H54 (cell line): ENCODE measurements around the gene IRX2.

Experiments used
- DNase-seq: peaks from one replicate; pipeline ENCODE4 v3.0.0; 2011; ENCODE audit warnings: low spot score, mixed read lengths; ENCODE audit not compliant: insufficient read length
- FAIRE-seq: peaks from 3 replicates; lab custom pipeline; 2011; peaks lifted over from hg19 to GRCh38; lab: Jason Lieb, UNC
- POLR2A ChIP-seq: IDR thresholded peaks from 2 replicates; pipeline ENCODE4 v1.6.1; 2011; ENCODE audit warnings: low read depth, mild to moderate bottlenecking, low read length

The IRX2 gene

DNA sequence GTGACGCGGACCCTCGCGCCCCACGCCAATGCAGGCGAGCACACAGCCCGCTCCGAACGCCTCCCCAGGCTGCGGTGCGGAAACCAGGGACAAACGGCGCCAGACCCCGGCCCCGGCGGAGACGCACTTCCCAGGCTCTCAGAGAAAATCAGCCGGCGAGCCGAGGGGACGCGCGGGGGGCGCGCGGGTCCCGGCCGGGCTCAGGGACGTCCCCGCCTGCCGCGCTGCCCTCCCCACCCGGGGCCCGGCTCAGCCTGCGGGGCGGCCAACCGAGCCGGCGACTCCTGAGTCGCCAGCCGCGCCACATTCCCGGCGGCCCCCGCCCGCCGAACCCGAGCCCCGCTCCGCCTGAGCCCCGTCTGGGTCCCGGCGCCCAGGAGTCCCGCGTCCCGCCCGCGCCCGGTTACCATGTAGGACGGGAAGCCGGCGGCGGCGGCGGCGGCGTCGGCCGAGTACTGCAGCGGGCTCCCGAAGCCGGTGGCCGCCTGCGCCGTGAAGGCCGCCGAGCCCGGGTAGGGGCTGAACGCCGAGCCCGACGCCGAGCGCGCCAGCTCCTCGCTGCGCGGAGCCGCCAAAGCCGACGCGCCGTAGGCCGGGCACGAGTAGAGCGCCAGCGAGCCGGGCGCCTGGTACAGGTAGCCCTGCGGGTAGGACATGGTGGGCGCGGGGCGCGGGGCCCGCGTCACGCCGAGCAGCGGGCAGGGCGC is 566 bp downstream of the IRX2 start:
- no peak for TF ChIP-seq POLR2A
- FAIRE-seq: no peak
- DNase-seq: no peak

DNA sequence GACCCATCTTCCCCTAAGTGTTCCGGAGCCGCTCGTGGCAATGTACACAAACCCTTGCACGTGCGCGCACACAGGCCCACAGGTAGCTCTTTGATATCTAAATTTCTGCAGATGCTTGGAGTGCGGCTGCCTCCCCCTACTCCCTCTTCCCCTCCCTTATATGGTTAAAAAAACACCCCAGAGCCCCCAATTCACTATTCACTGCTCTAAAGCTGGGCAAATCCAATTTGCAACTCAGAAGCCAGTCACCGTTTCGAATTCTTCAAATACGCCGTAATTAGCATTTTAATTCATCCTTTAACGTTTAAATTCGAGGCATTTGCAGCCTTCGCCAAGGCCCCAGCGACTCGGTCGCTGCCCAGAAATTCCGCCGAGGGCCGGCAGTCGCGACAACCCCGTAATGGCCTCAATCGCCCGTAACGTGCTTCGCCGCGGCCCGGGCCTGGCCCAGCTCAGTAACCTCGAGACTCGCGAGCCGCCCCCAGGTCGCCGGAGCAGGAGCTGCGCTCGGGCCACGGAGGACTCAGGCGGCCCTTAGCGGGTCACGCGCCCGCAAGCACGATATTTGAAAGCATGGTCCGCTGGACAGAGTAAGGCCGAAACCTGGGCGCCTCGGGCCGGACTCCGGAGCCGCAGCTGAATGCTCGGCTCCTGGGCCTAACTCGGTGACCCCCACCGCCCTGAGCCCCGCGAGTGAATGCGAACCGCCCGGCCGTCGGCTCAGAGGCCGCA is 1.3 kb downstream of the IRX2 start:
- FAIRE-seq (no peak), DNase-seq (no peak)
- TF ChIP-seq POLR2A: no peak

DNA sequence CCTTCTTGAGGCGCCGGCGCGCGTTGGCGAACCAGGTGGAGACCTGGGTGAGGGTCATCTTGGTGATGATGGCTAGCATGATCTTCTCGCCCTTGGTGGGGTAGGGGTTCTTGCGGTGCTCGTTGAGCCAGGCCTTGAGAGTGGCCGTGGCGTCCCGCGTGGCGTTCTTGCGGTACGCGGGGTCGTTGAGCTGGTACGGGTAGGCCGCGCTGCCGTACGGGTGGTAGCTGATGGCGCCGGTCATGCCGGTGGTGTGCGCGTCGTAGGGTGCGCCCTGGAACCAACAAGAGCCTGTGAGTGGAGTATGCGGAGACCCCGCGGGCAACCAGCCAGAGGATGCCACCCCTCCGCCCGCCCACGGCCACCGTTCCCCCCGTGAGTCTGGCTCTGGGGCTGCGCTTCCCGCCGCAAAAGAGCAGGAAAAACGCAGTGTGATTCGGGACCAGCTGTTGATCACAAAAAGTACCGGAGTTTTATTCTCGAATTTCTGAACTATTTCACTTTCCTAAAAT is 1.9 kb downstream of the IRX2 start:
- FAIRE-seq (no peak), DNase-seq (no peak)
- no peak for TF ChIP-seq POLR2A

DNA sequence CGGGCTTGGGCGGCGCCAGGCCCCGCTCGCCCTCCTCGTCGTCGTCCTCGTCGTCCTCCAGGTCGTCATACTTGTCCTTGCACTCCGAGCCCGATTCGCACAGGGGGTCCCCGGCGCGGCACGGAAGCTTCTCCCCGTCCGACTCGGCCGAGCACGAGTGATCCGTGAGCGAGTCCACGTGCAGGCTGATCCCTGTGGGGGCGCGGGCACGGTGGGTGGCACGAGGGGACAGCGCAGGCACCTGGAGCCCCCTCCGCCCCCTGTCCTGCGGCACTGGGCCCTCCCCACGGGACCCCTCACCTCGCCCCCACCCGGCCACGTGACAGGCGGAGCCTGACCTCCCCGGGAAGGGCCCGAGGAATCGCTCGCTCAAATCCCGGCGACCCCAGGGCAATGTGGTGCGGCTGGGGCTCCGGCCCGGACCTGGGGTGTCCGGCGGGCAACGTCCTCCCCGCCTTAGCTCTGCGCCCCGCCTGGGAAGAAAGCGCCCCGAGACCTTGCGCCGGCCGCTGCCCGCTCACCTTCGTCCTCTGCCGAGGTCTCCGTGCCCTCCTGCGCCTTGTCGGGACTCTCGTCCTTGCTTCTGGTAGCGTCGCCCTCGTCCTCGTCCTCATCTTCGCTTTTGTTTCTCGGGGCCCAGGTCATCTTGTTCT is 2.5 kb downstream of the IRX2 start:
- TF ChIP-seq POLR2A: no peak
- FAIRE-seq: no peak

DNA sequence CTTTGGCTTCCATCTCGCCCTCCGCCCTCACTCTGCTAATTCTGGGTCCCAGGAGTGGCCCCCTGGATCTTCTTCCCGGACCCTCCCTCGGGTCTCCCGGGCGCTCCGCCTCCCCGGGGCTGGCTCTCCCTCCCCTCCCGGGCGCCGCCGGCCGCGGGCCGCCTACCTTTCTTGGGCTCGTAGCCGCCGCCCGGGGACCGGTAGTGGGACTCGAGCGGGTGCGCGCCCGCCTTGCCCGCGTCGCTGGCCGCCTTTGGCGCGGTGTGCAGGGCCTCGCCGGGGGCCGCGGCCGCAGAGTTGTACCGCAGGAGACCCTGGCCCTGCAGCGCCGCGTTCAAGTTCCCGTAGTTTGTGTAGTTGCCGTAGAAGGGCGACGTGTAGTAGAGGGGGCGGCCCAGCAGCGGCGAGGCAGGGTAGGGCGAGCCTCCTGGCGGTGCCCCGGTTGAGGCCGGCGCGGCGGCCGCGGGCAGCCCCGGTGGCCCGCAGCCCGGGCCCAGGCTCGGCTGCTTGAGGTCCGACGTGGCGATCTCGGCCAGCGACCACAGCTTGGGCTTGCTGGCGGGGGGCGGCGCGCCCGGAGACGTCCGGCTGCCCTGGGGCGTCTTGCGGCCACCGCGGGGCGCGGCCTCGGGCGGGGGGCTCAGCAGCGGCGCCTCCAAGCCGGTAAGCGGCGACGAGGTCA is 3.2 kb downstream of the IRX2 start:
- no peak for TF ChIP-seq POLR2A
- DNase-seq (no peak), FAIRE-seq (no peak)

More for the DNA sequence above, 2.5 kb downstream of the IRX2 start:
- DNase-seq: no peak

DNA sequence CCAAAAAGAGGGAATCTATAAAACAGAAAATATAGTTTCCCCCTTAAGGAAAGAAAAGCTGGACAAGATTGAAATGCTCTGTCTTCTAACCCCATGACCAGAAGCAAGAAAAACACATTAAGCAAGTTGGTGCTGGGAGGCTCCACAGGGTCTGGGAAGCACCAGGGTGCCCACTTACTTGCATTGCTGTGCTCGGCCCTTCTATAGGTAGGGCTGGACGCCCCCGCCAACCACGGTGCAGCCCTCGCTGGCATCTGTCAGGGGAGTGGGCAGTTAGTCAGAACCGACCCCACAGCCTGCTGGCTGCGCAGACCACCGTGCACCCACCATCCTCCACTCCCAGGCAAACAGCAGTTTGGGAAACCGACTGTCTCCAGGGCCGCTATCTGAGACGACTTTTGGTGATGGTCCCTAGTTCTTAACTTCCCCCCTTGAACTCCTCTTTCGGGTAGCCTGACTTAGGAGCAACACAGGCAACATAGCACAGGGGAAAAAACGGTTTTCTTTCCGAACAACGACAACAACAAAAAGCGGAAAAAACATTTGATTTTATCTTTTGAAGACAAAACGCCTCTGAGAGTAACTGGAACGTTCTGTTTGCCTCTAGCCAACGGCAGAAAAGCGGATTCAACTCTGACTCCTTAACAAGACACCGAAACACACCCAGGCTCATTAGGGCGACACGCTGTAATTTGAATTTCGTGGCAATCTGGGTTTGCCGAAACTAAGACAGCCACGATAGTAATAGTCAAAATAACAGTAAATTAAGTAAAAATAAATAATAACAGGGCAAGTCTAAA is 3.9 kb downstream of the IRX2 start:
- no peak for DNase-seq
- TF ChIP-seq POLR2A: no peak
- FAIRE-seq: no peak

DNA sequence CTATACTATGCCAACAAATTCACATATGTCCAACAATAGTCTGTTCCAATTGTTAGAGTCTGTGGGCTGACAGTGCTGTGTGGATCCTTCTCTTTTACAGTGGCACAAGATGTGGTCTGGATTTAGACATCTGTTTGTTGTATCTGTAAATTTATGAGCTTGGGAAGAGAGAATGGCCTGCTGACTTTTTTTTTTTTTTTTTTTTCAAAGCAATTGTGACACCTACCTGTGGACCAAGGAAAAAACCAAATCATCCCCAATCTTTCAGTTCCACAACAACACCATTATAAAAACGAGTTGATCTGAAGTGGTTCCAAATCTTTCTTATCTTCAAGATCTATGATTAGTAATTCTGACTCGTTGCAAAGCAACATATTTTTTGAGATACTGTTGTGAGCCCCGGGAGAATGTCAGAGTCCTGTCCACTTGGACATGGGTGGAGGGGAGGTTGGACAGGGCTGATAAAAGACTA is 4.9 kb downstream of the IRX2 start:
- FAIRE-seq (no peak), DNase-seq (no peak)
- TF ChIP-seq POLR2A: no peak

DNA sequence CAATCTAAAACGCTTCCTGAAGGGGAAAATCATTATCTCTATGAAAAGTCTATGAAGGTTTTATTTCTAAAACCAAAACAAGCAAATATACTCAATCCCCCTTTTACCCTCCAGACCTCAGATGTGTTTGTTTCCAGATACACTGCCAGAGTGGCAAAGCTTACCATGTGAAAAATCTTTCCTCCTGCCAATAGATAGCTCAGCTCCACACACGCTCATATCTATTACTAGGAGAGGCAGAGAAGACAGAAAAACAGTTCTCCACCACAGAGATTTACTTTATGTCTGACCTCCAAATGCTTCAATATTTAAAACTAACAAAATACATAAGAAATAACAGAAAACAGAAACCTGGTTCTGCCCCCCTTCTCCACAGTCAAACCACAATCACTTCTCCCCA is 7.0 kb downstream of the IRX2 start:
- DNase-seq (no peak), FAIRE-seq (no peak)
- TF ChIP-seq POLR2A: no peak

DNA sequence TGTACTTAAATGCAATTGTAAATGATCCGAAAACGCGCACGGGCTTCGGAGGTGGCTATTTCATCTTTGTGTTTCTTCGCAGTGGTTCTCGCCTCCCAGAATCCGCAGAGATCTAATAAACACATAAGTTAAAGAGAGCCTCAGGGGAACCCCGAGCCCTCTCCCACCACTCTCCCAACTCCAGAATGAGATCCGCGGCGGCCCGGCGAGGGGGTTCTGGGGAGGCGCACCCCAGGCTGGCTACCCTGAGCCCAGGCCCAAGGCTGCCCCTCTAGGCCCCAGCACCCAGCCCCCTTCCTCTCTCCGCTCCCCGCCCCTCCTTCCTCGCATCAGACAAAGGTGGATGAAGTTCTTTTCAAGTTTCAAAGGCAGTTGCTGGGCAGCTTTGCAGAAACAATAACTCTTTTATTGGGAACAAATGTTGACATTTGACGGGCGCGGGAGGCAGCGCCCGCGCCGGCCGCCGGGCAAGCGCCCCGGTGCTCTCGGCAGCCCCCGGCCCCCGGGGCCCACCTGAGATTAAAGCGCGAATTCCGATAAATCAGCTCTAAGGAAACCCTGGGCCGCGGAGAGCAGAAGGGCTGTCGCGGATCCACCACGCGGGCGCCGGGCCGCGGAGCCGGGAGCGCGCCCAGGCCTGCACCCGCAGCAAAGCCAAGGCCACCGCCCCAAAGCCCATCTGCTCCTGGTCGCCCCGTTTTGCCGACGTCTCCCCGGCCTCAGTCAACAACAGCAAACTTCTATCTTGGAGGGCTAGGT is 8.4 kb downstream of the IRX2 start:
- DNase-seq: no peak

DNA sequence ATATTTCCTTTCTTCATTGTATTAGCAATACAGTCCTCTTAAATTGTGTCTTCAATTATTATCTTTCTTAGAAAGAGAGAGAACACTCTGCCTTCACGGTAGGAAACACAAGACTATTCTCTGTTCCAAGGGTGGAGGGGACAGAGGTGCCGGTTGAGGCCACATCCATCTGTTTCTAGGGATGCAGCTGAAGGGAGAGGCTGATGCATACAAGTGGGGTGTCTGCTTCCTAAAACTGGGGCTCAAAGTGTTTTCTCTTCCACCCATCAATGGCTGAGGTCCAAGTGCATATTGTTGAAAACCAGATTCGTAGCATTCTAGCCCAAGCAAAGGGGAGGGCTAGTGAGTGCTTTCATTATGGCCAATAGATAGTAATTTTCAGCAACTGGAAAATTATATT is 9.5 kb downstream of the IRX2 start:
- DNase-seq (no peak), FAIRE-seq (no peak)
- no peak for TF ChIP-seq POLR2A

More for the DNA sequence above, 8.4 kb downstream of the IRX2 start:
- no peak for TF ChIP-seq POLR2A
- no peak for FAIRE-seq

DNA sequence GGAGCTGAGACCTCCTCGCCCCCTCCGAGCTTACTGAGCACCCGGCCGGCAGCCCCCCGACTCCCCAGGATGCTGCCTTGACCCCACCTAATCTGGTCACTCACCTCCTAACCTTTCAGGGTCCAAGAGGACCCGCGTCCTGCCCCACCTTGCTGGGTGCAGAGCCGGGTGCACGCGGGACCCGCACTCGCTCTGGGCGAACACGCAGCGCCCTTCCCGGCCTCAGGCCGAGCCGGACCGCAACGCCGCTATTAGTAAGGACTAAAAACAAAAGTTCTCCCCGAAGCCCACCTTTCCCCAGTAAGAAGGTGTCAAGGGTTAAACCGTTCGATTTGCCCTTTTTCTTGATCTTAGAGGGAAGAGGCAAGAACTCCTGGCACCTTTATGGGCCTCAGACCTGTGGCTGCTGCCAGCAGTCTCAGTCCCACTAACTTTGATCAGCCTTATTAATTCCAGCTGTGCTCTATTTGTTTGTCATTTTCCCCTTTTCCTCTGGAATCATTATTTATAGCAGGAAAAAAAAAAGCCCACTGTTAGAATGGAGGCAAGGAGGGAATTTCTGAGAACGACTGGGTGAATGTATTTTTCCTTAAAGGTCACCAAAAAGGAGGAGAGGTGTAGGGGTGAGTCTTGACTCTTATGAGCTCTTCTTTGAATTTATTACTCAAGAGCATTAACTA is 10.5 kb downstream of the IRX2 start:
- DNase-seq: no peak
- no peak for FAIRE-seq
- TF ChIP-seq POLR2A: no peak
